ENCODE data around the gene PCSK5. TPM values are rescaled to one million over a fixed set of nuclear protein-coding genes. Genes with fewer than 3 reads are reported as not detected.

PCSK5 gene
- total and polyA plus RNA-seq, 2 donors (not counting 3 experiments of a cell fraction or from before 2014, with no cell fraction given): 2.6 to 4.8 TPM

DNA sequence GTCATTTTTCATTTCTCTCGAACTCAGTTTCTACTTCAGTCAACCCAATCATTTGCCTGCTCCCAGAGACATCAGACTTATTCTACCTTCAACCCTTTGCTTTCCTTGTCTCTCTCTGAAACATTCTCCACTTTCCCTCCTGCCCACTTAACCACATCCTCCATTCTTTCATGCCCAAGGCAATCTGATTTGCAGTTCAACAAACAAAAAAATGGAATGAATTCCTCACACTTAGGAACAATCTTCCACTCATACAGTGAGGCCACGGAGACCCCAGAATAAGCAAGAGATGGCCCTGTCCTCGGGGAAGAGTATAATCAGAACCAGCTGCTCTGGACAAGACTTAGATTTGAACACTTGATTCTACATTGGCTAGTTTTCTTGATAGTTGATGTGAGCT, 323.3 kb downstream of the PCSK5 start:
- Histone ChIP-seq H3K4me3 (replicated peaks in 1 of 3; ENCODE audit: insufficient read depth in 1 of 3, low read depth in 1 of 3, low read length in 3 of 3) (no peak overlapping the region), H3K27me3 (ENCODE audit: control insufficient read depth in 2 of 2, insufficient read depth in 2 of 2, low read length in 2 of 2) (peaks cover 13 to 32% of the 10 kb centered on the region in 2 experiments), H3K4me2 (ENCODE audit: insufficient read depth, low read length) (no peak overlapping the region), H3K4me1 (ENCODE audit: control insufficient read depth, extremely low read depth, insufficient read depth, low read length) (peaks cover 17% of the 10 kb centered on the region), H3K9me3 (replicated peaks; ENCODE audit: control insufficient read depth, insufficient read depth, low read length) (no peaks in the 10 kb centered on the region), H4K20me1 (replicated peaks; ENCODE audit: control insufficient read depth, extremely low read depth, insufficient read depth, low read length) (no peaks in the 10 kb centered on the region), H3K9me1 (replicated peaks; ENCODE audit: control insufficient read depth, extremely low read depth, insufficient read depth, low read length) (no peaks in the 10 kb centered on the region), H3K9ac (replicated peaks; ENCODE audit: extremely low read depth, insufficient read depth, low read length) (no peak overlapping the region), H2AFZ (ENCODE audit: low read depth, low read length) (no peak overlapping the region), H3K79me2 (ENCODE audit: control insufficient read depth, insufficient read depth, low read length) (no peaks in the 10 kb centered on the region), H3K36me3 (ENCODE audit: control insufficient read depth in 2 of 2, extremely low read depth in 1 of 2, insufficient read depth in 2 of 2, low read length in 2 of 2) (no peaks in the 10 kb centered on the region), H3K27ac (ENCODE audit: insufficient read depth, low read depth, low read length) (no peak overlapping the region)
- DNase-seq (ENCODE audit: low read depth, low spot score) (no peak), FAIRE-seq (no peak)
- ChIA-PET CTCF (no interaction called here), POLR2A (no interaction called here)
- TF ChIP-seq FOS (IDR thresholded peaks at IDR 0.05; ENCODE audit: borderline replicate concordance, insufficient read depth, low read length): no peak
- TF ChIP-seq, protein P1, sequence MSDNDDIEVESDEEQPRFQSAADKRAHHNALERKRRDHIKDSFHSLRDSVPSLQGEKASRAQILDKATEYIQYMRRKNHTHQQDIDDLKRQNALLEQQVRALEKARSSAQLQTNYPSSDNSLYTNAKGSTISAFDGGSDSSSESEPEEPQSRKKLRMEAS (IDR thresholded peaks at IDR 0.05; ENCODE audit: insufficient read depth, insufficient read length): no peak
- no peak for TF ChIP-seq JUN (IDR thresholded peaks at IDR 0.05; ENCODE audit: borderline replicate concordance, insufficient read depth, insufficient read length, low read depth)
- no peak for TF ChIP-seq EZH2 (IDR thresholded peaks at IDR 0.05; ENCODE audit: borderline replicate concordance, low read depth, low read length, severe bottlenecking)
- TF ChIP-seq MYC (IDR thresholded peaks at IDR 0.05; ENCODE audit: low read depth, low read length): no peak
- dilution Hi-C loops (cut with MboI; ENCODE audit: extremely low pct_ligation_motif_present, low sequenced_read_pairs) (no loop called here), intact Hi-C loops (cut with micrococcal nuclease) (loop anchor here (10.0 kb wide), 1 partner anchor 161 kb away; no protein-coding TSS in a partner anchor)
- no TSS peak for BruUV-seq (replicated peaks)

DNA sequence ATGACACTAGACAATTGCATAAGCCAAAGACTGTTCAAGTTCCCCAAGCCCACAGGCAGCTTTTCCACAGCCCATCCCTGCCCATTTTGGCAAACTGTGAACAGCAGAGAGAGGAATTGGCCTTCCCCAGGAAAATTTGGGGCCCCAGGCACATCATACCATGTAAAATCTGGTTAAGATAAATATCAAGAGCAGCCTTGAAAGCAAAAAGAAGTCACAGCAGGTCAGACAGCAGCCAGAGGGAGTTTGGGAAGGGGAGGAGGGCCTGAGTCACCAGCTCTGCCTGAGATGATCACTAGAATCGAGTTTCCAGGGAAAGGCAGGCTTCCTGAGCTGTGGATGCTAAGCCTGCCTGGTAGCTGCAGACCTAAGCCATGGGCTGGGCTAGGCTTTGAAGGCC, 324.6 kb downstream of the PCSK5 start:
- H3K9ac ChIP-seq (replicated peaks; ENCODE audit: extremely low read depth, insufficient read depth, low read length): no peak overlapping the region
- no peaks in the 10 kb centered on the region for H3K9me3 ChIP-seq (replicated peaks; ENCODE audit: control insufficient read depth, insufficient read depth, low read length)
- dilution Hi-C loops (cut with MboI; ENCODE audit: extremely low pct_ligation_motif_present, low sequenced_read_pairs): no loop called here
- TF ChIP-seq, protein P2, sequence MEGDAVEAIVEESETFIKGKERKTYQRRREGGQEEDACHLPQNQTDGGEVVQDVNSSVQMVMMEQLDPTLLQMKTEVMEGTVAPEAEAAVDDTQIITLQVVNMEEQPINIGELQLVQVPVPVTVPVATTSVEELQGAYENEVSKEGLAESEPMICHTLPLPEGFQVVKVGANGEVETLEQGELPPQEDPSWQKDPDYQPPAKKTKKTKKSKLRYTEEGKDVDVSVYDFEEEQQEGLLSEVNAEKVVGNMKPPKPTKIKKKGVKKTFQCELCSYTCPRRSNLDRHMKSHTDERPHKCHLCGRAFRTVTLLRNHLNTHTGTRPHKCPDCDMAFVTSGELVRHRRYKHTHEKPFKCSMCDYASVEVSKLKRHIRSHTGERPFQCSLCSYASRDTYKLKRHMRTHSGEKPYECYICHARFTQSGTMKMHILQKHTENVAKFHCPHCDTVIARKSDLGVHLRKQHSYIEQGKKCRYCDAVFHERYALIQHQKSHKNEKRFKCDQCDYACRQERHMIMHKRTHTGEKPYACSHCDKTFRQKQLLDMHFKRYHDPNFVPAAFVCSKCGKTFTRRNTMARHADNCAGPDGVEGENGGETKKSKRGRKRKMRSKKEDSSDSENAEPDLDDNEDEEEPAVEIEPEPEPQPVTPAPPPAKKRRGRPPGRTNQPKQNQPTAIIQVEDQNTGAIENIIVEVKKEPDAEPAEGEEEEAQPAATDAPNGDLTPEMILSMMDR (IDR thresholded peaks at IDR 0.05; ENCODE audit: extremely low read depth in 1 of 2, insufficient read depth in 1 of 2, low read depth in 1 of 2, low read length in 2 of 2): no peak
- TF ChIP-seq FOS (IDR thresholded peaks at IDR 0.05; ENCODE audit: borderline replicate concordance, insufficient read depth, low read length) (peak; percentile 60), MYC (IDR thresholded peaks at IDR 0.05; ENCODE audit: low read depth, low read length) (no peak), GATA2 (IDR thresholded peaks at IDR 0.05; ENCODE audit: insufficient read depth, insufficient read length, low read depth, low read length) (peak; percentile 44), EZH2 (IDR thresholded peaks at IDR 0.05; ENCODE audit: borderline replicate concordance, low read depth, low read length, severe bottlenecking) (no peak), JUN (IDR thresholded peaks at IDR 0.05; ENCODE audit: borderline replicate concordance, insufficient read depth, insufficient read length, low read depth) (no peak)
- DNase-seq (ENCODE audit: low read depth, low spot score) (peak; percentile 45), FAIRE-seq (peak; percentile 63)
- H3K36me3 ChIP-seq (ENCODE audit: control insufficient read depth in 2 of 2, extremely low read depth in 1 of 2, insufficient read depth in 2 of 2, low read length in 2 of 2): no peaks in the 10 kb centered on the region
- no peak overlapping the region for H2AFZ ChIP-seq (ENCODE audit: low read depth, low read length)
- peaks cover 16 to 34% of the 10 kb centered on the region in 2 experiments for H3K27me3 ChIP-seq (ENCODE audit: control insufficient read depth in 2 of 2, insufficient read depth in 2 of 2, low read length in 2 of 2)
- peaks cover 17% of the 10 kb centered on the region for H3K4me1 ChIP-seq (ENCODE audit: control insufficient read depth, extremely low read depth, insufficient read depth, low read length)
- intact Hi-C loops (cut with micrococcal nuclease): loop anchor here (5.0 to 10.0 kb wide), 2 partner anchors 87 to 160 kb away; no protein-coding TSS in a partner anchor
- no TSS peak for BruUV-seq (replicated peaks)
- H4K20me1 ChIP-seq (replicated peaks; ENCODE audit: control insufficient read depth, extremely low read depth, insufficient read depth, low read length): no peaks in the 10 kb centered on the region
- ChIA-PET POLR2A (no interaction called here), CTCF (no interaction called here)
- H3K4me3 ChIP-seq (replicated peaks in 1 of 3; ENCODE audit: insufficient read depth in 1 of 3, low read depth in 1 of 3, low read length in 3 of 3): no peak overlapping the region
- no peak overlapping the region for H3K4me2 ChIP-seq (ENCODE audit: insufficient read depth, low read length)
- no peaks in the 10 kb centered on the region for H3K9me1 ChIP-seq (replicated peaks; ENCODE audit: control insufficient read depth, extremely low read depth, insufficient read depth, low read length)
- H3K27ac ChIP-seq (ENCODE audit: insufficient read depth, low read depth, low read length): no peak overlapping the region
- no peaks in the 10 kb centered on the region for H3K79me2 ChIP-seq (ENCODE audit: control insufficient read depth, insufficient read depth, low read length)
